ENCODE measurements around the gene LAMB4.

GRCh38 chr7:108055611-108056021, 74.5 kb downstream of the LAMB4 start:
- TF ChIP-seq CTCF (IDR thresholded peaks at IDR 0.05) (no peak), RFX5 (IDR thresholded peaks at IDR 0.05) (no peak), POLR2A (IDR thresholded peaks at IDR 0.05; ENCODE audit: low read length) (no peak), JUNB (IDR thresholded peaks at IDR 0.05) (no peak), PHF8 (IDR thresholded peaks at IDR 0.05; ENCODE audit: borderline replicate concordance, low read depth) (no peak), KDM5A (IDR thresholded peaks at IDR 0.05) (no peak), HDAC2 (IDR thresholded peaks at IDR 0.05) (no peak), RAD21 (conservative IDR thresholded peaks at IDR 0.05 in 1 of 2, IDR thresholded peaks at IDR 0.05 in 1 of 2) (no peak), POLR2AphosphoS2 (conservative IDR thresholded peaks at IDR 0.05; ENCODE audit: low read length) (no peak), RNF2 (IDR thresholded peaks at IDR 0.05; ENCODE audit: borderline replicate concordance, low read depth) (no peak)
- TF ChIP-seq, protein P1, sequence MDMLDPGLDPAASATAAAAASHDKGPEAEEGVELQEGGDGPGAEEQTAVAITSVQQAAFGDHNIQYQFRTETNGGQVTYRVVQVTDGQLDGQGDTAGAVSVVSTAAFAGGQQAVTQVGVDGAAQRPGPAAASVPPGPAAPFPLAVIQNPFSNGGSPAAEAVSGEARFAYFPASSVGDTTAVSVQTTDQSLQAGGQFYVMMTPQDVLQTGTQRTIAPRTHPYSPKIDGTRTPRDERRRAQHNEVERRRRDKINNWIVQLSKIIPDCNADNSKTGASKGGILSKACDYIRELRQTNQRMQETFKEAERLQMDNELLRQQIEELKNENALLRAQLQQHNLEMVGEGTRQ (IDR thresholded peaks at IDR 0.05), result no peak

Data from A549 (cell line).